NCI-H2196 (cell line): ENCODE results near the gene STK32C.

Experiments
- DNase-seq: peaks from one replicate; lab custom pipeline; 2025; ENCODE audit not compliant: unreplicated experiment; lab: John Stamatoyannopoulos, UW

Gene STK32C

DNA sequence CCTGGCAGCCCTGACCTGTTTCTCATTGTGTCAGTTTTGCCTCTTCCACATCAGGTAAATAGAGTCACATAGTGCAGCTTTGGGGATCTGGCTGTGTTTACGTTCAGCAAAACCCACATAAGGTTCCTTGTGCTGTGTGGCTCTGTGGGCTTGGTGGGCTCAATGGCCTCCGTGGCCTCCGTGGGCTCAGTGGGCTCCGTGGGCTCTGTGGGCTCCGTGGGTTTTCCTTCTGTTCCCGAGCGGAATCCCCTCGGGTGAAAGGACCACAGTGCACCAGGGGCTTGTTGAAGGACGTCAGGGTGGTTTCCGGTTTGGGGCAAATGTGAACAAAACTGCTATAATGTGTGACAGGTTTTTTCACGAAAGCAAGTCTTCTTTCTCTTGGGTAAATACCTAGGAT is 133.5 kb downstream of the STK32C start:
- no peak for DNase-seq

GRCh38 chr10:132173185-132173584 is 134.6 kb downstream of the STK32C start:
- no peak for DNase-seq

DNA sequence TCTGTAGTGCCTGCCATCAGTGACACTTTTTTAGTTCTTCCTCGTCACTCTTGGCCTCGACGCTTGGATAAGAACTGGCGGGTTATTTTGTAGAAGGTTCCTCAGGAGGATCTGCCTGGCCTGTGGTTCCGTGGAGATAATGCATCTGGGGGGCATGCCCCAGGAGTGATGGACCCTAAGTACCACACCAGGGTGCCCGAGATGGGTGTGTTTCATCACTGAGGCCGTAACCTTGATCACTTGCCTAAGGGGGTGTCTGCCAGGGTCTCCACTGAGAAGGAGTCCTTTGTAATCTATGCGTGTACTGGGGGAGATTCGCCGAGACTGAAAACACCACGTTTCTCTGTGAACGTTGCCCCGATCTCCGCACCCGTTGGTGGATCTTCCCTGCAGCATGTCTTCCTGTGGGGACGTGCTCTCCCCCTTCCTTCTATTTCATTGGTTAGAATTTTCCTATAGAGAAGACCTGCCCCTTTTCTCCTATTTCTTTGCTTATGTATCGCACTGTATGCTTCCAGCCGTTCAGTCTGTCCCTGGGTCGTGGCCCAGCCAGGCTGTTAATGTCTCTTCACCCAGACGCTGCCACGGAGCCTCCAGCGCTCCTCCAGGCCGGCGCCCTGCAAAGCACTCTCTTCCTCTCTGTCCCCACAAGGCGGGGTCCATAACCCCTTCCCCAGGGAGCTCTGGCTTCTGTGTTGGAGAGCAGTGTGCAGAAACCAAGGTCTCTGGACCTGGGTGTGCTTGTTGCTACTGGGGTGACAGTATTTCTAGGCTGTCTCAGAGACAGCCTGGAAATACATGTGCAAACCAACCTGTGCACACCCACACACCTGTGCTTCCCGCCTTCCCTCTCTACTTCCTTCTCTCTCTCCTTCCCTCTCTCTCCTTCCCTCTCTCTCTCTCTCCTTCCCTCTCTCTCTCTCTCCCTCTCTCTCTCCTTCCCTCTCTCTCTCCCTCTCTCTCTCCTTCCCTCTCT is 135.4 kb downstream of the STK32C start:
- DNase-seq: no peak

GRCh38 chr10:132170561-132171361 is 137.0 kb downstream of the STK32C start:
- DNase-seq: no peak

DNA sequence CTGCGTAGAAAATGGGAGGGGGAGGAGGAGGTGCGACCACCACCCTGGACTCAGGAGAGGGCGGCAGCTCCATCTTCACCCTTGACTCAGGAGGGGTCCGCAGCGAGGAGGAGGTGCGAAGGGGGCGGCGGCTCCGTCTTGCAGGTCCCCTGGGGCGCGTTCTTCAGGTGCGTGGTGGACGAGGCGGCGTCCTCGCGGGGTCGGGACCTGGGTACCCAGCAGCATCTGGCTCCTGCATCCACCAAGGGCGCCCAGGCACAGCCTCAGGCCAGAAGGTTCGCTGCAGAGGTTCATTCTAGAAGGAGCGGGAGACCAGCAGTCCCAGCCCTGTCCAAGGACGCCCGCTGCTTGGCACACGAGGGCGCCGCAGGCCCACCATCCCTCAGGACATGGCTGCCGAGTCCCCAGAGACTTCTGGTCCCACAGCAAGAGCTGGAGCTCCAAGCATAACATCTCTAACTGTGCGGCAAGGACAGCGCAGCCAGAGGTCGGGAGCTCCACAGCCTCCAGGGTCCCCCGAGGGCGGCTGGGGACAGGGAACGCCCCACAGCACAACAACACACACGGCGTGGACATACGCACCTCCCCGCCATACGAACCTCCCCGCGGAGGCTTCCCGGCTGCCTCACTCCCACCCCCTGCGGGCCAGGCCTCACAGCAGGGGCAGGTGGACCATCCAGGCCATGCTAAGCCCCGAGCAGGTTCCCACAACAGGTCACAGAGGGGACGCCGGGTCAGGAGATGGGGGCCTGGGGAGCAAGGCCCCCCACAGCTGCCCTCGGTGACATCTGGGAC is 137.8 kb downstream of the STK32C start:
- no peak for DNase-seq

GRCh38 chr10:132169031-132169765 is 138.6 kb downstream of the STK32C start:
- DNase-seq: no peak

GRCh38 chr10:132168571-132169030 is 139.1 kb downstream of the STK32C start:
- DNase-seq: no peak

- DNase-seq: no peak
These were observed 139.8 kb downstream of the STK32C start for GRCh38 chr10:132167976-132168375.

DNA sequence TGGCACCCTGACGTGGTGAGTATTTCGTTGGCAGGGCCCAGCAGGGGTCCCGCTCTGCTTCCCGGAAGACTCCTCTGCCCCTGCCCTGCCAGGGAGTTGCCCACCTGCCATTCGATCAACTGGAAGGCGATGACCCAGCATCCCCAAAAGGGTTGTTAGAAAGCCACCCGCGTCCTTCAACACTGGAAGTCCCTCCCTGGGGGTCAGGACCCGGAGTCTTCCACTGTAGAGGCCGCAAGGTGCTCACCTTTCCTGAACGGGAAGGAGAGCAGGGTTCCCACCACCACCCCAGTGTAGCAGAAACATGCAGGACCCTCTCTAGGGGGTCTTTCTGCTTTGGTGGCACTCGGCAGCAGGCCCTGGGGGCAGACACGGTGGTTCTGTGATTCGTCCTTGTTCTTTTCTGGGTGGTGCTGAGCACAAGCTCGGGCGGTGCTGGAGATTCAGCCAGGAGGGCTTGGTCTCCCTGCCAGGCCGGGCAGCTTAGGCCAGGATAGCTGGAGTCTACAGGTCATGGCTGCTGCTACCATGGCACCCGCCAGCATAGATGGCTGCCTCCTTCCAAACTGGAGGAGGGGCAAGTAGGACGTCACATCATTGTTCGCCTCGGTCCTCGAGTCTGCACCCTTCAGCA is 140.6 kb downstream of the STK32C start:
- DNase-seq: no peak

DNA sequence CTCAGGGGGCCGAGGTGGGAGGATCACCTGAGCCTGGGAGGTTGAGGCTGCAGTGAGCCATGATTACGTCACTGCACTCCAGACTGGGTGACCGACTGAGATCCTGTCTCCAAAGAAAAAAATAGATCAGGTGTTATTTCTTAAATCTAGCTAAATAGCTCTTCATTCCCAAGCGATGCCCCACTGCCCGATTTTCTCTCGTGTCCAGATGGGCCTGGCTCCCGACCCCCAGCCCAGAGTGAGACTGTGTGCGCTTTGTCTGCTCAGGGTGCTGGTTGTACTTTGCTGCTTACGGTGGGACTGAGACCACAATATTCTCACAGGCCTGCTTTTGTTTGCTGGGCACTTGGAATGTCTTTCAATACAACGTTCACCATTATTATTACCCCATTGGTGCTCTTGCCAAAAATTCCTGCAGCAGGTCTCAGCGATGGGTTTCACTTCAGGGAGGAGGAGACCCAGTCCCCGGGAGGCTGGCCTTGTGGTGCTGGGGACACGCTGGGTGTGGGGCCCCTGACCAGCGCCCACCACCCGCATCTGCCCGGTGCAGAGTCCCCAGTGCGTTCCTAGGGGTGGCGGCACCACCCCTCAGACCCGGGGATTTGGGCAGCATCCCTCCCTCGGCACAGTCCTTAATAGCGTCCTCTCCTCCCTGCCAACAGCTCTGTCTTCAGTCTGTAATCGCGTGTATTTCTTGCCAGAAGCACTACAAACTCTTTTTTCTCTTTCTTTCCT is 141.4 kb downstream of the STK32C start:
- DNase-seq: no peak

GRCh38 chr10:132165416-132165980 is 142.3 kb downstream of the STK32C start:
- no peak for DNase-seq

DNA sequence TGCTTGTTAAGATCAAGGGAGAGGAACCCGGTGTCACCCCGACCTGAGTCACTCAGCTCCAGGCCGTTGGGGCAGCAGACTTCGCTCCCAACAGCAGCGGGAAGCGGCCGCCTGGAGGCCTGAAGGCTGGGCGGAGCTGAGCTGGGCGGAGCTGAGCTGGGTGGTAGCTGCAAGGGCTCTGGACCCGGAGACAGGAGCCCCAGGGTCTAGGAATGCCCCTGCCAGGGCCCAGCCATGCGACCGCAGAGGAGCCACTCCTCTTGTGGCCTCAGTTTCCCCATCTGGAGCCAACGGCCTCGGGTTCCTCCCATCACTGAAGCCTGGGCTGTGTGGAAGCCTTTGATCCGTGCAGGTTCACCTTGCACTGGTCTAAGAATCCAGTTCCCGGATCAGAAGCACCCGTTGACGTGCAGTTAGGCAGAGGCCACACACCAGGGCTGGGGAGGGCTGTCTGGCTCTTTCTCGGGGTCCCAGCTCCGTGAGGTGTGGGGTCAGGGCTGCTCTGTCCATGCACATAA is 142.9 kb downstream of the STK32C start:
- DNase-seq: no peak

DNA sequence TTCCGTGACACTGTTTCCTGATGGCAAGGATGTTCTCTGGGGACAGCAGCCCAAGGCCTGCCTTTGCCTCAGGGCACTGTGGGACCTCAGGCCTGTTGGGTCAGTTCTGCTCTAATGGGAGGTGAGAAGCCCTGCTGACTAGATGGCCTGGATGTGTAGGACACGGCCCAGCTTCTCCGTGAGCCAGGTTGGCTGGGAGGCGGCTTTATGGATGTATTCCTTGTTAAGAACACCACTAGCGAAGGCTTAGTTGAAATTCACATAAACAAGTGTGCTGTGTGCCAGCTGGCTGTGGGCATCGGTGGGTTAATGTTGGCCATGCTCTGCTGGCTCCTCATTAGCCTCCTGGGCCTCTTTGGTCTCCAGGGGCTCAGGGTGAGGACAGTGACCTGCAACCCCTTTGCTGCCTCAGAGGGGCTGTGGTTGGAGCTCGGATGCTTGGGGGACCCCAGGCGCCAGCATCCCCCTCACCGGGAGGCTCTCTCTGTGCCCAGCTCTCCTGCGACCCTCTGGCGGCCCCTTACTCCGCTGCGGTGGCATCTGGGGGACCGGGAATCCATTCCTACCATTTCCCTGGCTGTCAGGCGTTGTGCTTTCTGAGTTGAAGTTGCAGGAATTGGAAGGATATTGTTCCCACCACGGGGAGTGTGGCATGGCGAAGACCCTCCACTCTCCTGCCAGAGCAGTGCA is 143.8 kb downstream of the STK32C start:
- DNase-seq: no peak

- DNase-seq: peak; percentile 80
These were observed 144.4 kb downstream of the STK32C start for GRCh38 chr10:132163278-132163765.

GRCh38 chr10:132162590-132163277 is 145.0 kb downstream of the STK32C start:
- DNase-seq: peak; percentile 29

- peak; percentile 15 for DNase-seq
These were observed 145.7 kb downstream of the STK32C start for GRCh38 chr10:132162021-132162531.
